Coronary artery (tissue), 2 donors: ENCODE measurements around the gene SERINC1.

Experiments
- DNase-seq: peaks from one replicate; pipeline ENCODE4 v3.0.0-alpha.2; 2017; ENCODE audit warnings: low spot score
- H3K27ac ChIP-seq, 2 donors: fragments of 200-600 bp; sonication (generic); one replicate each; pipeline ENCODE4 v1.5.1; 2016 to 2019
- H3K4me3 ChIP-seq: fragments of 200-600 bp; sonication (generic); 2 replicates; pipeline ENCODE4 v1.5.1; 2016; ENCODE audit warnings: mild to moderate bottlenecking, moderate library complexity
- CTCF ChIP-seq: fragments of 200-600 bp; sonication (generic); IDR thresholded peaks from one replicate; pipeline ENCODE4 v1.5.1; 2019; ENCODE audit warnings: antibody characterized with exemption

SERINC1 gene

GRCh38 chr6:122393351-122393896 is 78.2 kb downstream of the SERINC1 start:
- no peak overlapping the region for H3K27ac ChIP-seq
- TF ChIP-seq CTCF: no peak
- no peak overlapping the region for H3K4me3 ChIP-seq
- no peak for DNase-seq
